ENCODE results near the gene TGFA. TPM values are rescaled to one million over a fixed set of nuclear protein-coding genes. Genes with fewer than 3 reads are reported as not detected.

The TGFA gene
- total and polyA plus RNA-seq, 2 donors from 2014 or later: 8.3 to 30.8 TPM

- Histone ChIP-seq H3K27me3 (ENCODE audit: control insufficient read depth, insufficient read depth, low read length) (no peaks in the 10 kb centered on the region), H3K9ac (ENCODE audit: low read length in 3 of 3) (no peak overlapping the region), H3K36me3 (ENCODE audit: control insufficient read depth in 2 of 3, insufficient read depth in 3 of 3, low read length in 3 of 3) (no peaks in the 10 kb centered on the region), H3K4me1 (ENCODE audit: control insufficient read depth in 2 of 3, insufficient read depth in 2 of 3, low read depth in 1 of 3, low read length in 3 of 3) (no peaks in the 10 kb centered on the region), H3K27ac (ENCODE audit: low read depth in 2 of 2, low read length in 2 of 2) (no peak overlapping the region), H3K4me3 (ENCODE audit: low read length in 3 of 3) (no peak overlapping the region), H3K9me3 (ENCODE audit: control insufficient read depth in 2 of 3, insufficient read depth in 1 of 3, low read length in 3 of 3) (no peaks in the 10 kb centered on the region)
- no peak for TF ChIP-seq CTCF (IDR thresholded peaks at IDR 0.05; ENCODE audit: borderline replicate concordance, extremely low read depth, insufficient read depth)
- FAIRE-seq (no peak), DNase-seq (peak in 2 of 5 donors; percentile 33 to 50)
- intact Hi-C loops (cut with DNase I): no loop called here
Observed at GRCh38 chr2:70596739-70597138, 43.1 kb upstream of the TGFA start.

- H3K4me3 ChIP-seq (ENCODE audit: low read length in 3 of 3): no peak overlapping the region
- no peaks in the 10 kb centered on the region for H3K9me3 ChIP-seq (ENCODE audit: control insufficient read depth in 2 of 3, insufficient read depth in 1 of 3, low read length in 3 of 3)
- H3K9ac ChIP-seq (ENCODE audit: low read length in 3 of 3): no peak overlapping the region
- TF ChIP-seq CTCF (IDR thresholded peaks at IDR 0.05; ENCODE audit: borderline replicate concordance, extremely low read depth, insufficient read depth): no peak
- no peak for DNase-seq
- intact Hi-C loops (cut with DNase I): no loop called here
- no peak overlapping the region for H3K27ac ChIP-seq (ENCODE audit: low read depth in 2 of 2, low read length in 2 of 2)
- no peaks in the 10 kb centered on the region for H3K36me3 ChIP-seq (ENCODE audit: control insufficient read depth in 2 of 3, insufficient read depth in 3 of 3, low read length in 3 of 3)
- no peaks in the 10 kb centered on the region for H3K27me3 ChIP-seq (ENCODE audit: control insufficient read depth, insufficient read depth, low read length)
- no peaks in the 10 kb centered on the region for H3K4me1 ChIP-seq (ENCODE audit: control insufficient read depth in 2 of 3, insufficient read depth in 2 of 3, low read depth in 1 of 3, low read length in 3 of 3)
- no peak for FAIRE-seq
Observed at GRCh38 chr2:70596293-70596692, 42.7 kb upstream of the TGFA start.

GRCh38 chr2:70583091-70583490, 29.5 kb upstream of the TGFA start:
- Histone ChIP-seq H3K27me3 (ENCODE audit: control insufficient read depth, insufficient read depth, low read length) (no peaks in the 10 kb centered on the region), H3K9ac (ENCODE audit: low read length in 3 of 3) (no peak overlapping the region), H3K4me1 (ENCODE audit: control insufficient read depth in 2 of 3, insufficient read depth in 2 of 3, low read depth in 1 of 3, low read length in 3 of 3) (no peaks in the 10 kb centered on the region), H3K36me3 (ENCODE audit: control insufficient read depth in 2 of 3, insufficient read depth in 3 of 3, low read length in 3 of 3) (no peaks in the 10 kb centered on the region), H3K27ac (ENCODE audit: low read depth in 2 of 2, low read length in 2 of 2) (no peak overlapping the region), H3K9me3 (ENCODE audit: control insufficient read depth in 2 of 3, insufficient read depth in 1 of 3, low read length in 3 of 3) (no peaks in the 10 kb centered on the region), H3K4me3 (ENCODE audit: low read length in 3 of 3) (no peak overlapping the region)
- TF ChIP-seq CTCF (IDR thresholded peaks at IDR 0.05; ENCODE audit: borderline replicate concordance, extremely low read depth, insufficient read depth): no peak
- DNase-seq: no peak
- FAIRE-seq: no peak
- intact Hi-C loops (cut with DNase I): no loop called here

- TF ChIP-seq CTCF (IDR thresholded peaks at IDR 0.05; ENCODE audit: borderline replicate concordance, extremely low read depth, insufficient read depth): no peak
- DNase-seq: no peak
- Histone ChIP-seq H3K27me3 (ENCODE audit: control insufficient read depth, insufficient read depth, low read length) (no peaks in the 10 kb centered on the region), H3K4me3 (ENCODE audit: low read length in 3 of 3) (no peak overlapping the region), H3K4me1 (ENCODE audit: control insufficient read depth in 2 of 3, insufficient read depth in 2 of 3, low read depth in 1 of 3, low read length in 3 of 3) (no peaks in the 10 kb centered on the region), H3K9me3 (ENCODE audit: control insufficient read depth in 2 of 3, insufficient read depth in 1 of 3, low read length in 3 of 3) (peaks cover 0 to 2% (median 0%) of the 10 kb centered on the region in 3 donors), H3K27ac (ENCODE audit: low read depth in 2 of 2, low read length in 2 of 2) (no peak overlapping the region), H3K9ac (ENCODE audit: low read length in 3 of 3) (no peak overlapping the region), H3K36me3 (ENCODE audit: control insufficient read depth in 2 of 3, insufficient read depth in 3 of 3, low read length in 3 of 3) (no peaks in the 10 kb centered on the region)
- FAIRE-seq: no peak
- intact Hi-C loops (cut with DNase I): no loop called here
Observed at GRCh38 chr2:70580352-70580751, 26.7 kb upstream of the TGFA start.

Data from kidney (tissue), 14 donors.